ENCODE results near the gene SRSF1.

DNA sequence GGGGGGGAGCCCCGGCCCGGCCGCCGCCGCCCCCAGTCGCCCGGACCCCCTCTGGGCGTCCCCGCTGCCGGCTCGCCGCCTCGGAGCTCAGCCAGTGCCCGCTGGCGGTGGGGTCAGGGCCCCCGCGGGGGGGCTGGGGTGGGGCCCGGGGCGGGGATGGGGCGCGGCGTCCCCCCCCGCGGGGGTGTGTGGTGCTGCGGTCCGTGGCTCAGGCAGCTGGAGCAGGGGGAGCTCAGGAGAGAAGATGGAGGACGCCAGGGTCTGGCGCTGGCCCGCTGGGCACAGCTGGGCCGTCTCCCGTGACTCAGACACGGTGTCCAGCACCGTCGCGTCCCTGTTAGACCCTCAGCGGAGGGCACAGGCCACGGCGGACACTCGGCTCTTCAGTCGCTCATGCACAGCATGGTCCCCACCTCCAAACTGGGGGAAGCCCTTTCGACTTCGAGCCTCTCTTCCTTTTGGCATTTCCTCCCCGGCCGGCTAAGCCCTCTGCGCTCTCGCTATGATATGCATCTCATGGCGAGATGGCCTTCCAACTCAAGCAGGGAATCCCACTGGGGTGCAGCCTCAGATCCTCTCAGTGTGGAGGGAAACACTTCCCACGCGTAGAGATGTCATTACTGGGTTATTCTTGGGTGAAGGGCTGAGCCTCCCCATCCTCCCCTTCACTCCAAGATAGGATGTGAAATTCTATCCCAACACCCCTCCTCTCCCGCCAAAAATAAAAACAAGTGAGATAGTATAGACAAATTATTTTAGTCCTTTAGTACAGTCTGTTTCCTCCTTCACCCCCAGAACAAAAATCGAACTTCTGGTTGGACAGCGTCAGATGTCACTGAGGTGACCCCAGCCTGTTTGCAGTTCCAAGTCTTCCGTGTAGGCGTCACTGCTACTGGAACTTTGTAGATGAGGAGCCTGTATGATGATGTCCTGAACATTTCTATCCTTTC is 18.5 kb downstream of the SRSF1 start:
- TF ChIP-seq POLR2A (IDR thresholded peaks at IDR 0.05): peak in 1 of 2 donors; percentile 26
- TF ChIP-seq, protein P1, sequence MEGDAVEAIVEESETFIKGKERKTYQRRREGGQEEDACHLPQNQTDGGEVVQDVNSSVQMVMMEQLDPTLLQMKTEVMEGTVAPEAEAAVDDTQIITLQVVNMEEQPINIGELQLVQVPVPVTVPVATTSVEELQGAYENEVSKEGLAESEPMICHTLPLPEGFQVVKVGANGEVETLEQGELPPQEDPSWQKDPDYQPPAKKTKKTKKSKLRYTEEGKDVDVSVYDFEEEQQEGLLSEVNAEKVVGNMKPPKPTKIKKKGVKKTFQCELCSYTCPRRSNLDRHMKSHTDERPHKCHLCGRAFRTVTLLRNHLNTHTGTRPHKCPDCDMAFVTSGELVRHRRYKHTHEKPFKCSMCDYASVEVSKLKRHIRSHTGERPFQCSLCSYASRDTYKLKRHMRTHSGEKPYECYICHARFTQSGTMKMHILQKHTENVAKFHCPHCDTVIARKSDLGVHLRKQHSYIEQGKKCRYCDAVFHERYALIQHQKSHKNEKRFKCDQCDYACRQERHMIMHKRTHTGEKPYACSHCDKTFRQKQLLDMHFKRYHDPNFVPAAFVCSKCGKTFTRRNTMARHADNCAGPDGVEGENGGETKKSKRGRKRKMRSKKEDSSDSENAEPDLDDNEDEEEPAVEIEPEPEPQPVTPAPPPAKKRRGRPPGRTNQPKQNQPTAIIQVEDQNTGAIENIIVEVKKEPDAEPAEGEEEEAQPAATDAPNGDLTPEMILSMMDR (IDR thresholded peaks at IDR 0.05): peak in 2 of 12 donors; percentile 28 to 36
